Endothelial cell of umbilical vein (primary cell): ENCODE data around the gene CNOT4. TPM values are rescaled to one million over a fixed set of nuclear protein-coding genes. Genes with fewer than 3 reads are reported as not detected.

Experiments used
- BruUV-seq: library from RNA; stranded (reverse); fragments of 400-500 nt; replicated peaks from 2 replicates; lab custom pipeline; 2021; lab: Mats Ljungman, UMichigan
- CTCF ChIA-PET: fragments of 300-600, 350-600 bp; sonication (Branson Sonifier 250); formaldehyde crosslinking; loops from one replicate; lab custom pipeline; 2021; ENCODE audit warnings: antibody characterized with exemption, inconsistent platforms; lab: Charles Lee
- POLR2A ChIA-PET: fragments of 300-600, 350-600 bp; sonication (Branson Sonifier 250); formaldehyde crosslinking; loops from one replicate; lab custom pipeline; 2021; ENCODE audit warnings: antibody characterized with exemption, inconsistent platforms; lab: Charles Lee
- DNase-seq: peaks from one replicate; pipeline ENCODE4 v3.0.0-alpha.2; 2011; ENCODE audit warnings: low read depth, low spot score
- FAIRE-seq: peaks from 2 replicates; lab custom pipeline; 2011; peaks lifted over from hg19 to GRCh38; lab: Jason Lieb, UNC
- H2AFZ ChIP-seq: 2 replicates; pipeline ENCODE4 v1.6.0; 2012; ENCODE audit warnings: low read depth, low read length, control low read depth, inconsistent platforms
- H3K27ac ChIP-seq: 2 replicates; pipeline ENCODE4 v1.5.1; 2011; ENCODE audit warnings: low read depth, mild to moderate bottlenecking, control low read depth, low read length, moderate library complexity; ENCODE audit not compliant: insufficient read depth
- H3K27me3 ChIP-seq, 2 experiments: 2 replicates each; pipeline versions ENCODE4 v1.6.0 to v1.6.1; 2011; ENCODE audit warnings: low read length in 2 of 2, mixed read lengths in 1 of 2; ENCODE audit not compliant: control insufficient read depth in 2 of 2, insufficient read depth in 2 of 2
- H3K36me3 ChIP-seq, 2 experiments: 2 replicates in 1 of 2; 3 replicates in 1 of 2; pipeline ENCODE4 v1.5.1; 2011; ENCODE audit warnings: low read length in 2 of 2, mild to moderate bottlenecking in 1 of 2, moderate library complexity in 1 of 2; ENCODE audit not compliant: control insufficient read depth in 2 of 2, insufficient read depth in 2 of 2; ENCODE audit errors: extremely low read depth in 1 of 2
- H3K4me1 ChIP-seq: 3 replicates; pipeline ENCODE4 v1.5.1; 2011; ENCODE audit warnings: mild to moderate bottlenecking, low read length; ENCODE audit not compliant: control insufficient read depth, insufficient read depth; ENCODE audit errors: extremely low read depth
- H3K4me2 ChIP-seq: 2 replicates; pipeline ENCODE4 v1.6.1; 2011; ENCODE audit warnings: low read length, control low read depth, mixed read lengths; ENCODE audit not compliant: insufficient read depth
- H3K4me3 ChIP-seq, 3 experiments: fragments of 200-600 bp in 1 of 3; sonication (generic), shearing (Covaris generic) in 1 of 3; replicated peaks in 1 of 3; 2 replicates each; pipeline ENCODE4 v1.5.1; 2011 to 2016; ENCODE audit warnings: control low read depth in 3 of 3, low read length in 3 of 3, mild to moderate bottlenecking in 2 of 3, inconsistent platforms in 1 of 3, low read depth in 1 of 3, moderate library complexity in 1 of 3; ENCODE audit not compliant: insufficient read depth in 1 of 3
- H3K79me2 ChIP-seq: 2 replicates; pipeline ENCODE4 v1.6.0; 2012; ENCODE audit warnings: low read length, inconsistent platforms; ENCODE audit not compliant: control insufficient read depth, insufficient read depth
- H3K9ac ChIP-seq: replicated peaks from 2 replicates; pipeline ENCODE3; 2011; ENCODE audit warnings: low read length, control low read depth; ENCODE audit not compliant: insufficient read depth; ENCODE audit errors: extremely low read depth
- H3K9me1 ChIP-seq: replicated peaks from 3 replicates; pipeline ENCODE4 v1.6.0; 2011; ENCODE audit warnings: mild to moderate bottlenecking, low read length; ENCODE audit not compliant: control insufficient read depth, insufficient read depth; ENCODE audit errors: extremely low read depth
- H3K9me3 ChIP-seq: replicated peaks from 2 replicates; pipeline ENCODE4 v1.5.1; 2012; ENCODE audit warnings: low read length, inconsistent platforms; ENCODE audit not compliant: control insufficient read depth, insufficient read depth
- H4K20me1 ChIP-seq: replicated peaks from 2 replicates; pipeline ENCODE3; 2011; ENCODE audit warnings: mild to moderate bottlenecking, low read length; ENCODE audit not compliant: control insufficient read depth, insufficient read depth; ENCODE audit errors: extremely low read depth
- EZH2 ChIP-seq: IDR thresholded peaks from 2 replicates; pipeline ENCODE4 v1.6.1; 2012; ENCODE audit warnings: borderline replicate concordance, low read depth, mild to moderate bottlenecking, moderate library complexity, low read length, inconsistent platforms; ENCODE audit not compliant: severe bottlenecking
- FOS ChIP-seq: IDR thresholded peaks from 2 replicates; pipeline ENCODE4 v1.6.1; 2011; ENCODE audit warnings: mild to moderate bottlenecking, low read length, moderate library complexity, borderline replicate concordance; ENCODE audit not compliant: insufficient read depth
- GATA2 ChIP-seq: IDR thresholded peaks from 2 replicates; pipeline ENCODE4 v1.7.0; 2011; ENCODE audit warnings: low read depth, mild to moderate bottlenecking, moderate library complexity, mixed read lengths, low read length; ENCODE audit not compliant: insufficient read length, insufficient read depth
- JUN ChIP-seq: IDR thresholded peaks from 2 replicates; pipeline ENCODE4 v1.6.1; 2011; ENCODE audit warnings: borderline replicate concordance, low read depth; ENCODE audit not compliant: insufficient read length, insufficient read depth
- MYC ChIP-seq: IDR thresholded peaks from one replicate; pipeline ENCODE4 v1.6.1; 2011; ENCODE audit warnings: mild to moderate bottlenecking, low read depth, low read length
- POLR2A ChIP-seq: IDR thresholded peaks from 2 replicates; pipeline ENCODE4 v1.6.1; 2012; ENCODE audit warnings: low read depth, mild to moderate bottlenecking, control low read depth, low read length
- POLR2AphosphoS5 ChIP-seq: IDR thresholded peaks from 2 replicates; pipeline ENCODE4 v1.6.1; 2012; ENCODE audit warnings: low read depth, mild to moderate bottlenecking, control low read depth, low read length, moderate library complexity; ENCODE audit not compliant: insufficient read depth
- dilution Hi-C: fragments of 300-500 bp; cut with MboI; formaldehyde crosslinking; loops from one replicate; pipeline ENCODE4 v1.15.0; 2019; ENCODE audit warnings: low sequenced_read_pairs; ENCODE audit not compliant: extremely low pct_ligation_motif_present
- intact Hi-C: fragments of 100-400 bp; cut with micrococcal nuclease; formaldehyde crosslinking; loops from one replicate; pipeline ENCODE4 v1.10.0; 2022
- polyA plus RNA-seq, 4 experiments: library from polyadenylated mRNA; depleted of rRNA in 3 of 4; stranded (reverse) in 3 of 4; unstranded in 1 of 4; fragments of >200 nt; gene quantifications; 2 replicates each; pipeline versions ENCODE4 v1.2.1 to v1.2.3, GENCODE V29; 2011 to 2012; ENCODE audit warnings: missing spikeins in 1 of 4
- total RNA-seq: library from RNA; stranded (reverse); gene quantifications from 2 replicates; pipeline ENCODE4 v1.2.3, GENCODE V29; 2021
- TF ChIP-seq, protein P1 (sequence below), 2 donors: IDR thresholded peaks; 1 replicate in 1 of 2; 2 replicates in 1 of 2; pipeline ENCODE4 v1.5.1; 2011; ENCODE audit warnings: low read length in 2 of 2, mild to moderate bottlenecking in 2 of 2, moderate library complexity in 2 of 2, control low read depth in 1 of 2, inconsistent platforms in 1 of 2, low read depth in 1 of 2; ENCODE audit not compliant: insufficient read depth in 1 of 2; ENCODE audit errors: extremely low read depth in 1 of 2
- TF ChIP-seq, protein P2 (sequence below): IDR thresholded peaks from 2 replicates; pipeline ENCODE4 v1.6.1; 2011; ENCODE audit not compliant: insufficient read depth, insufficient read length

CNOT4 gene
- total and polyA plus RNA-seq, 2 donors (not counting 3 experiments of a cell fraction or from before 2014, with no cell fraction given) = 10.3 to 21.7 TPM

DNA sequence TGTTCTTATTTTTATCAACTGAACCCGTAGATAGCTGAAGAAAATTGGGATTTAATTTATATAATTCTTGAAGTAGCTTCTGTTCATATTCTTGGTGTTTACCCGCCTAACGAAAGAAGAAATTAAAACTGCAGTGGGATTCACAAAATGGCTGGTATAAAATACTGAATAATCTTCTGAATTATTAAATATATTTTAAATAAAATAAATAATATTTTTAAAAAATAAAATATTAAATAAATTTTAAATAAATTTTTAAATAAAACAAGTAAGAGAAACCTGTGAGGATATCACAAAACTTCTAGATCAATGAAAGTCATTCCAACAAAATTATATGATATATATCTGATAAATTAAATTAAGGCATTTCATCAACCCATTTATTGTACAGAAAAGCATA, 99.4 kb downstream of the CNOT4 start:
- DNase-seq (no peak), FAIRE-seq (no peak)
- no TSS peak for BruUV-seq
- intact Hi-C loops = no loop called here
- CTCF ChIA-PET = interaction anchor here (1.2 to 1.9 kb wide), 2 partner anchors 16 kb away, joined by 3 to 5 read pairs; no protein-coding TSS in a partner anchor
- Histone ChIP-seq H3K27ac (no peak overlapping the region), H3K4me3 (no peak overlapping the region), H3K27me3 (no peaks in the 10 kb centered on the region), H3K9me1 (no peaks in the 10 kb centered on the region), H3K9me3 (no peaks in the 10 kb centered on the region), H3K36me3 (peaks cover 2 to 7% of the 10 kb centered on the region in 2 experiments), H3K4me2 (no peak overlapping the region), H3K4me1 (peaks cover 15% of the 10 kb centered on the region), H2AFZ (no peak overlapping the region), H4K20me1 (no peaks in the 10 kb centered on the region), H3K9ac (no peak overlapping the region), H3K79me2 (peaks cover 3% of the 10 kb centered on the region)
- dilution Hi-C loops = no loop called here
- no peak for TF ChIP-seq FOS
- TF ChIP-seq JUN = no peak
- no peak for TF ChIP-seq EZH2
- TF ChIP-seq GATA2 = no peak
- TF ChIP-seq POLR2AphosphoS5 = no peak
- TF ChIP-seq, protein P1, sequence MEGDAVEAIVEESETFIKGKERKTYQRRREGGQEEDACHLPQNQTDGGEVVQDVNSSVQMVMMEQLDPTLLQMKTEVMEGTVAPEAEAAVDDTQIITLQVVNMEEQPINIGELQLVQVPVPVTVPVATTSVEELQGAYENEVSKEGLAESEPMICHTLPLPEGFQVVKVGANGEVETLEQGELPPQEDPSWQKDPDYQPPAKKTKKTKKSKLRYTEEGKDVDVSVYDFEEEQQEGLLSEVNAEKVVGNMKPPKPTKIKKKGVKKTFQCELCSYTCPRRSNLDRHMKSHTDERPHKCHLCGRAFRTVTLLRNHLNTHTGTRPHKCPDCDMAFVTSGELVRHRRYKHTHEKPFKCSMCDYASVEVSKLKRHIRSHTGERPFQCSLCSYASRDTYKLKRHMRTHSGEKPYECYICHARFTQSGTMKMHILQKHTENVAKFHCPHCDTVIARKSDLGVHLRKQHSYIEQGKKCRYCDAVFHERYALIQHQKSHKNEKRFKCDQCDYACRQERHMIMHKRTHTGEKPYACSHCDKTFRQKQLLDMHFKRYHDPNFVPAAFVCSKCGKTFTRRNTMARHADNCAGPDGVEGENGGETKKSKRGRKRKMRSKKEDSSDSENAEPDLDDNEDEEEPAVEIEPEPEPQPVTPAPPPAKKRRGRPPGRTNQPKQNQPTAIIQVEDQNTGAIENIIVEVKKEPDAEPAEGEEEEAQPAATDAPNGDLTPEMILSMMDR (IDR thresholded peaks at IDR 0.05; ENCODE audit: extremely low read depth in 1 of 2, insufficient read depth in 1 of 2, low read depth in 1 of 2, low read length in 2 of 2) = no peak
- TF ChIP-seq, protein P2, sequence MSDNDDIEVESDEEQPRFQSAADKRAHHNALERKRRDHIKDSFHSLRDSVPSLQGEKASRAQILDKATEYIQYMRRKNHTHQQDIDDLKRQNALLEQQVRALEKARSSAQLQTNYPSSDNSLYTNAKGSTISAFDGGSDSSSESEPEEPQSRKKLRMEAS = no peak
- TF ChIP-seq POLR2A = no peak
- TF ChIP-seq MYC = no peak
- POLR2A ChIA-PET = no interaction called here
